HG03139 (cell line): ENCODE data around the gene KCTD2.

Source experiments
- ATAC-seq: cut with Tn5 transposase; IDR thresholded peaks from one replicate; pipeline ENCODE4 v1.9.1; 2021; ENCODE audit not compliant: unreplicated experiment

Gene KCTD2

DNA sequence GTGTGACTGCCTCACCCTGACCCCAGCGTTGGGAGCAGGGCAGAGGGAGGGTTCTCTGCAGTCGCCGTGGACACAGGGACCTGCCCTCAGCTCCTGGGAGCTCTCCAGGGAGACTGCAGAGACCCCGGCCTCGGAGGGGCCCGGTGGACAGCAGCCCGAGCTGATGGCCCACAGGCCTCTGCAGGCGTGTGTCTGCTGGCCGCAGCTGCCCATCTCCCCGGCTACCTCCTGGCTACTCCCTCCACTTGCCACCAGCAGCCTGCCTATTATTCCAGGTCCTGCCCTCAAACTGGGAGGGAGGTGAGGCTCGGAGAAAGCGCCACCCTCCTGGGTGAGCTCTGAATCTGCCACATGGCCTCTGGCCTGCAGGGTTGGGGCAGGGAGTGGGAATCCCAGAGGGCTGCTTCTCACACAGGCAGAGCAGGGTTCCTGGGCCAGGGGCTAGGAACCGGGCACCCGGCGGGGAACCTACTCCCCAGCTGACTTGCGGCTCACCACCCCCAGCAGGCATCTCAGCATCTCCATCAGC, 47.9 kb downstream of the KCTD2 start:
- no peak for ATAC-seq

DNA sequence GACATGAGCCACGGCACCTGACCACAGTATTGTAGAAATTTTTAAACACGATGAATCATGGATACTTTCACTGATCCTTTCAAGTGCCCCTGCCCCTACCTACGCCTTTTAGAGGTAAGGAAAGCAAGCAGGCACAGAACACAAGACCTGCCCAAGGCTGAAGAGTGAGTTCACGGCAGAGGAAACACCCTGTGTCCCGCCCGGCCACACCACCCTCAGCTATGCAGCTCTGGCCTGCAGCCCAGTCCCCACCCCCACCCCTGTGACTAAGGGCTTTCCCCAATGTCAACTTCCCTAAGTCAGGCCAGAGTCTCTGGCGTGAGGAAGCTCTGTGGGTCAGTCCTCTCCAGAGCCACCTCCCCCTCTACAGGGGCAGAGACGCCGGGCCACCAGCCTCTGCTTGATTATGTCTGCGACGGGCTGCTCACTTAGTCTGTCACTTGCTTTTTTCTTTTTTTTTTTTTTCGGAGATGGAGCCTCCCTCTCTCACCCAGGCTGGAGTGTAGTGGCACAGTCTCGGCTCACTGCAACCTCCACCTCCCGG, 49.1 kb downstream of the KCTD2 start:
- ATAC-seq = no peak

DNA sequence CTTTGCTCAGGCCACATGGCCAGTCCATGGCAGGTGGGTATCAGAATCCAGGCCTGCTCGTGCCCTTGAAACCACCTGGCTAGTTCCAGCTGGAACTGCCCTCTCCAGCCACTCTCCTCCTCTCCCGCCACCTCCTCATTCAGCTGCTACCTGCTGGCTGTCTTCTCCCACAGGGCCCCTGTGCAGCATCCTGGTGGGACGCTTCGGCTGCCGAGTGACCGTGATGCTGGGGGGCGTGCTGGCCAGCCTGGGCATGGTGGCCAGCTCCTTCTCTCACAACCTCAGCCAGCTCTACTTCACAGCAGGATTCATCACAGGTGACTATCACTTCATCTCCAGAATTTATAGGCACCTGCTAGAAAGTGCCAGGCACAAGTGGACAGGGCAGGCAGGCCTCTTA, 50.8 kb downstream of the KCTD2 start:
- ATAC-seq = no peak

DNA sequence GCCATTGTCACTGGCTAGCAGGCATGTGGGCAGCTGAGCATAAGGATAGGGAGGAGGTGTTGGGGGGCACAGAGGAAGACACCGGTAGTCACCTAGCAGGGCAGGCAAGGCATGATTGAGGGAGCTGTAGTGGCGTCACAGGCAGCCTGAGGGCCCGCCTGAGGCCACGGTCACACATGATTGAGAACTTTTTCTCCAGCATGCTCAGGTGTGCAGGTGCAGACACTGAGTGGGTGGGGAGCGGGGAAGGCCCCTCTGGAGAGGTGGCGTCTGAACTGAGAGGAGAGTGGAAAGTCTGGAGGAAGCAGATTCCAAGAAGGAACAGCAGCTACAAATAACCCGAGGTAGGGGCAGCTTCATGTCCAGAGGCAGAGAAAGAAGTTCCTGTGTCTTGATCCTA, 51.8 kb downstream of the KCTD2 start:
- no peak for ATAC-seq

DNA sequence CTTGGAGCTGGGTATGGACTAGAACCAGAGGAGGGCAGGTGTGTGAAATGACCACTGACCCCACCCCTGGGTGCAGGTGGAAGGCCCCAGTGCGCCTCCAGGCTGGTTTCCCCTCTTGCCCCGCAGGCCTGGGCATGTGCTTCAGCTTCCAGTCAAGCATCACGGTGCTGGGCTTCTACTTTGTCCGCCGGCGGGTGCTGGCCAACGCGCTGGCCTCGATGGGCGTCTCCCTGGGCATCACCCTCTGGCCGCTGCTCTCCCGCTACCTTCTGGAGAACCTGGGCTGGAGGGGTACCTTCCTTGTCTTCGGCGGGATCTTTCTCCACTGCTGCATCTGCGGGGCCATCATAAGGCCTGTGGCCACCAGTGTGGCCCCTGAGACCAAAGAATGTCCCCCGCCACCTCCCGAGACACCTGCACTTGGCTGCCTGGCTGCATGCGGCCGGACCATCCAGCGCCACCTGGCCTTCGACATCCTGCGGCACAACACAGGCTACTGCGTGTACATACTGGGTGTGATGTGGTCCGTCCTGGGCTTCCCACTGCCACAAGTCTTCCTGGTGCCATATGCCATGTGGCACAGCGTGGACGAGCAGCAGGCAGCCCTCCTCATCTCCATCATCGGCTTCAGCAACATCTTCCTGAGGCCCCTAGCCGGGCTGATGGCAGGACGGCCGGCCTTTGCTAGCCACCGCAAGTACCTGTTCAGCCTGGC, 53.0 kb downstream of the KCTD2 start:
- ATAC-seq = no peak

DNA sequence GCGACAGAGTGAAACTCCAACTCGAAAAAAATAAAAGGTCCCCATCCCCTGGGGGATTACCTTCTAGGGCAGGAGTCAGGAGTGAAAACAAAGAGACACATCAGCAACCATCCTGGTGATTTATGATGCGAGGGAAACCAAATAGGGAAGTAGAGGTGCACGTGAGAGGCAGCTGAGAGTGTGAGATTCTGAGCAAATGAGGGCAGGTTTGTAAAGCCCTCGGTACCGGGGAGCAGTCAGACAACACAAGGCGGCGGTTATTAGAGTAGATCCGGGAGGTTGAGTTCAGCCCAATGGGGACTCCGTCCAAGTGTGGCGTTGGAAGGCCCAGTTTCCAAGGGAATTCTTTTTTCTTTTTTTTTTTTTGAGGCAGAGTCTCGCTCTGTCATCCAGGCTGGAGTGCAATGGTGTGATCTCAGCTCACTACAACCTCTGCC, 55.4 kb downstream of the KCTD2 start:
- ATAC-seq = no peak

DNA sequence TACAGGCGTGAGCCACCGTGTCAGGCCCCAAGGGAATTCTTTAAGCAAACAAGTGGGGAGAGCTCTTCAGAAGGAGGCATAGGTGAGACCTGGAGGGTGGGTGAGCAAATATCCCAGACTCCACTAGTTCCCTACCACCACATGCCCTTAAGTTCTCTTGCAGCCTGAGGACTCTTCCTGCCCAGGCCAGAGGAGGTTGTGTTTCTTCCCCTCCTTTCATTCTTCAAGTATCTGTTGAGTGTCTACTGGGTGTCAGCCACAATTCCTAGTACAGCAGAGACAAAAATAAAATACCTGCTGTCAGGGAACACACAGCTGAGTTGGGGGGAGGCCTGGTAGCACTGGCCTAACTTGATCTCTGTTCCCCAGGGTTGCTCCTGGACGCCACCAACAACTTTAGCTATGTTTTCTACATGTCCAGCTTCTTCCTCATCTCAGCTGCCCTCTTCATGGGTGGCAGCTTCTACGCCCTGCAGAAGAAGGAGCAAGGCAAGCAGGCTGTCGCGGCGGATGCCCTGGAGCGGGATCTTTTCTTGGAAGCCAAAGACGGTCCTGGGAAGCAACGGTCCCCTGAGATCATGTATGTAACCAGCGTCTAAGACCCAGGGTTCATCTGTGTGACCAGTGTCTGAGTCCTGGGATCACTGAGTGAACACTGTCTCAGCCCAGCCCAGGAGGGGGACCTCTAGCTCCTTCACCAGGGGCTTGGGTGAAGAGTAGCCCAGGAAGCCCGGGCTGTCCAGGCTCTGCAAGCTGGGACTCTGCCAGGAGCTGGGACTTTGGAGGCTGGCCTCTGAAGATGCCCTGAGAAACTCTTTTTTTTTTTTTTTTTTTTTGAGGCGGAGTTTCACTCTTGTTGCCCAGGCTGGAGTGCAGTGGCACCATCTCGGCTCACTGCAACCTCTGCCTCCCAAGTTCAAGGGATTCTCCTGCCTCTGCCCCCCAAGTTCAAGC, 56.9 kb downstream of the KCTD2 start:
- ATAC-seq = no peak

DNA sequence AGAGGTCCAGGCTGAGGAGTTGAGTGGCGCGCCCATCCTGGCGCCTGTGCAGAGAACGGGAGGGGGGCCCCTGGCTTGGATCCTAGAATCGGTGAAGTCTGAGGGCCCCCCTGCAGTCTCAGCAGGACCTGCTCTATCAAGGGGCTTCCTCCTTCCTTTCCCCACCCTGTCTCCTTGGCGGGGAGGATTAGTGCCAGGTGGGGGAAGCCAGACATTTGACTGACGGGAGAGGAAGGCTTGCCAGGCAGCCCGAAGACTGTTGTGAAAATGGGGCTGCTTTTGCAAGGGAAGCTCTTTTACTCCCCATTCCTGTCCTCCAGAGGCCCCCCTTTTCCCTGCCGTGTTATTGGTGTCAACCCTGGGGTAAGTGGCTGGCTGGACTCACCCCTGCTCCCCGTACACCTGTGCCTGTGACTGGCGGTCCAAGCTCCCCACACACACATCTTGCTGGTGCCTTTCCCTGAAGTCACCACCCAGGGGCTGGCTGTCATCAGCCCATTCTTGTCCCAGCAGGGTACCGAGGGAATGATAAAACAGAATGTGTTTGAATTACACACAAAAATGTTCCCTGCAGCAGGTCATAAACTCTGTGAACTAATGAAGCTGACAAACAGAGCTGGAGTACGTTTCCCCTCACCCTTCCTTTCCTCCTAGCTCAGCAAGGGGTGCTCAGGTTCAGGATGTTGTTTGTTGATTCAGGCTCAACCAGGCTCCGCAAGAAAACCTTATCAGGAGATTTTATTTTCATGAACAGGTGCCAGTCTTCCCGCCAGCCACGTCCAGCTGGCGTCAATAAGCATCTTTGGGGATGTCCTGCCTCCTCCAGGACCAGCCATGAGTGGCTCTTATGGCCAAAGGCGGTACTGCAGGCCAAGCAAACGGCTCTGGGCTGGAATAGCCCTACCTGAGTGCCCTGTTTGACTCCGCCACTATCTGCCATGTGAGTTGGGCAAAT, 58.4 kb downstream of the KCTD2 start:
- ATAC-seq = no peak

DNA sequence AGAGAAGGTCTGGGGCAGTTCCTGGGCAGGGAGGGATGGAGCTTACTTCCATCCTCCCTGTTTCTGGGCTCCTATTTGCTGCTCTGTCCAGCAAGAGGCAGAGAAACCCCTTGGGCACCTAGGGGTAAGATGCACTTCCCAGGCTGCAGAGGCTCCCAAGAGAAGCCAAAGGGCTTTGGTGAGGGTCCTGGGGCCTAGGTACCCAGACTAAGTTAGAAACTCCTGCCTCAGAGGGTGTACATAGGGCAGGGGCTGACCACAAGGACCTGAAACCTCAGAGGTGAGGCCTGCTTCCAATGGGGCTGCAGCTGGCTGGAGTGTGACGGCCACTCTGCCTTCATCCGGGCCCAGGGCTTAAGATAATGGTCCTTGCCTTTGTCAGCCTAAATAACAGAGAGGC, 61.2 kb downstream of the KCTD2 start:
- no peak for ATAC-seq

DNA sequence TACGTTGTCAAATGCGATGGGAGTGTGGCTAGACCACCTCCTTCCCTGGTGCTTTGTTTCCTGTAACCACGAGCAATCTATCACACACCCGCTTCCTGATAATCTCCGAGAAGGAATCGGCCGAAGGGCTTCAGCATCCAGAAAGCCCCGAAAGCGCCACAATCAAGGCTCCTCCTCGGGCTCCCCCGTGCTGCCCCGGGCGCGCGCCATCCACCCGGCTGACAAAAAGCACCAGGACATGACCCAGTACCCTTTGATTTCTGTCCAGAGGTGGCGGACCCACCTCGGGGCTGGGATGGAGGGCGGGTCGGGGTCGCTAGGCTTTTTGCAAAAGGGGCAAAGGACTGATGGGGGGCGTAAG, 62.0 kb downstream of the KCTD2 start:
- ATAC-seq = no peak

DNA sequence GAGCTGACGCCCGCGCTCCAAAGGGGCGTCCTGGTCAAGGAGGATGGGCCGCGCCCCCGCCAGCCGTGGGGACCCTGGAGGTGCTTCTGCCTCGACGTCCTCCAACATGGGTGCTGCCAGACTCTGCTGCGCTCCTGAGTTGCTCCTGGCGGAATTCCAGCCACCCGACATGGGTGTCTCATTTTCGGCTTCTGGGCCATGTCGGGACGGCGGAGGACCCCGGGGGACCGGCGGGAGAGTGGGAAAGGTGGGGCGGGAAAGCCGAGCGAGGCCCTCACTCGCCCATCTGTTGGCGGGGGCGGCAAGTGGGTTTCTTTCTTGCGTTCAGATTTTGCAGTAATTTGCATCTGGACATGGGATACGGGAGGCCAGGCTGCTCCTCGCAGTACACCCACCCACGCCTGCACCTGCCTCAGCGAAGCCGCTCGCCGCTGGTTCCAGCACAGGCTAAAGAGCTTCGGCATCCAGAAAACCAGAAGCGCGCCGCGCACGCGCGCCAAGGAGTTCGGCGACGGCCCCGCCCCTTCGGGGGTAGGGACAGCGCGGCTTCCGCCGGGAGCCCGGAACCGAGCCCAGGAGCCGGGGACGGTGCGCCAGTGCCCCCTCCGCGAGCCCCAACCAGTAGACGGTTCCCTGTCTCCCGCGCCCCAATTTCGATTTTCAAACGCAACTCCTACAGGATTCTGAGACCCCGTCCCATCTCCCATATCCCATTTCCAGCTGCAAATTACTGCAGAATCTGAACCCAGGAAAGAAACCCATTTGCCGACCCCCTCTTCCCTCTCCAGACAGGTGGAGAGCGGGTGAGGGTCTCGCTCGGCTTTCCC, 62.6 kb downstream of the KCTD2 start, which contains the start of gene ARMC7:
TSS of gene ARMC7 (plus strand) at position 563 of the 827 bp plus-strand sequence. CDS start 320 bp downstream, outside the sequence.
- peak; percentile 53 for ATAC-seq

DNA sequence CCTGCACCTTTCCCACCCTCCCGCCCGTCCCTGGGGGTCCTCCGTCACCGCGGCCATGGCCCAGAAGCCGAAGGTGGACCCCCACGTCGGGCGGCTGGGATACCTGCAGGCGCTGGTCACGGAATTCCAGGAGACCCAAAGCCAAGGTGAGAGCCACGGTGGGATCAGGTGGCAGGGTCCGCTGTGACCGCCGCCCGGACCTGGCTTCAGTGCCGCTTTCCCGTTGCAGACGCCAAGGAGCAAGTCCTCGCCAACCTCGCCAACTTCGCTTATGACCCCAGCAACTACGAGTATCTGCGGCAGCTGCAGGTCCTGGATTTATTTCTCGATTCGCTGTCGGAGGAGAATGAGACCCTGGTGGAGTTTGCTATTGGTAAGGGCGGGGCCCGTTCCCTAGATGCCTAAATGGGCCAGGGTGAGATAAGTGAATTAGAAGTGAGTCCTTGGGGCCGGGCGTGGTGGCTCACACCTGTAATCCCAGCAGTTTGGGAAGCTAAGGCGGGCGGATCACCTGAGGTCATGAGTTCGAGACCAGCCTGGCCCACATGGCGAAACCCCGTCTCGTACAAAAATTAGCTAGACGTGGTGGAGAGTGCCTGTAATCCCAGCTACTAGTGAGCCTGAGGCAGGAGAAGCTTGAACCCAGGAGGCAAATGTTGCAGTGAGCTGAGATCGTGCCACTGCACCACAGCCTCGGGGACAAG, 63.4 kb downstream of the KCTD2 start:
- ATAC-seq = no peak

DNA sequence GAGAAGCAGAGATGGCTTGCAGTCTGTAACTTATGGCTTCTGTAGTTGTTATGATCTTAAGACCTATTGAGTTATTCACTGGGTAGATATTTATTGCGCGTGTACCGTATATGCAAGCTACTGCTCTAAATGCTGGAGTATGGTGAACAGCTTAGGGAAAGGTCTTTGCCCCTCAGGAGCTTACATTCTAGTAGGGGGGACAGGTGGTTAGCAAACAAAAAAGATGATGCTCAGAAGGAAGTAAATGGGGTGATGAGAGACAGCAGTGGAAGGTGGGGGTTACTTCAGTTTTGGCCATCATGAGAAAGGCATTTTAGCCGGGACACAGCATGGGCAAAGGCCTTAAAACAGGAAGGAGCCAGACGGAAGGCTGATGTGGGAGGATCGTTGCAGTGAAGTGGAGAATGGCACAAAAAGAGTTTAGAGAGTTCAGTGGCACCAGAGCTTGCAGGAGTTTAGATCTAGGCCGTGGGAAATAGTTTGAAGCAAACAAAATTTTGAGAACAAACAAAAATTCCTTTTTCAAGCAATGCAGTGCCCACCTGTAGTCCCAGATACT, 64.8 kb downstream of the KCTD2 start:
- no peak for ATAC-seq

DNA sequence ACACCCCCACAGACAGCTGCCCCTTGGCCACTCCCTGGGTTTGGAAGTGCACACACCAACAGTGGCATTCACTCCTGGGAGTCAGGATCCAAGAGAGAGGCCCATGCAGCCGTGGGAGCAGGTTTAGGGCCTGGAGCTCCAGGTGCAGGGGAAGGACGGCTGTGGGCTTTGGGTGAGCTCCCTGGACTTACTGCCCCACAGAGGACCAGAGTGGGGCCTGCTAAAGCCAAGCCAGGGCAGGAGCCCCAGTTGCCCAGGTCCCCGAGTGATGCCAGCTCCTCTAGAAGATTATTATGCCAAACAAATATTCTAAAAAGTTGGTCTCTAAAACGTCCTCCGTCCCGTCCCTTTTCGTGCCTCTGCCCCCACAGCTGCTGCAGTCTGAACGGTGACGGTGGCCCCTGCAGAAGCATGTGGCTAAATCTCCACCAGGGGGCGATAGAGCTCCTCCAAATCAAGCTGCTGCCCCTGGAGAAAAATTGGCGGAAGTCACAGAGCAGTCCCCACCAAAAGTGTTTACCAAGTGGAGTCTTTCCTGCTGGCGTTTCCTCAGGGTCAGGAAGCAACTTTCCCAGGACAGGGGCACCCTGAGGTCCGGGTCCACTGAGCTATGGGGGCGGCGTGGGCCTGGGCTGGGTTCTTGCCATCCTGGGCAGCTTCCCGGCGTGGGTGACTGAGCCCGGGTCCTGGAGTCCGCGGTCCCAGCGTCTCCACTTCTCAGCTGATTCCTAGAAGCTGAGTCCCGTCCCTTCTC, 67.0 kb downstream of the KCTD2 start:
- peak; percentile 39 for ATAC-seq

DNA sequence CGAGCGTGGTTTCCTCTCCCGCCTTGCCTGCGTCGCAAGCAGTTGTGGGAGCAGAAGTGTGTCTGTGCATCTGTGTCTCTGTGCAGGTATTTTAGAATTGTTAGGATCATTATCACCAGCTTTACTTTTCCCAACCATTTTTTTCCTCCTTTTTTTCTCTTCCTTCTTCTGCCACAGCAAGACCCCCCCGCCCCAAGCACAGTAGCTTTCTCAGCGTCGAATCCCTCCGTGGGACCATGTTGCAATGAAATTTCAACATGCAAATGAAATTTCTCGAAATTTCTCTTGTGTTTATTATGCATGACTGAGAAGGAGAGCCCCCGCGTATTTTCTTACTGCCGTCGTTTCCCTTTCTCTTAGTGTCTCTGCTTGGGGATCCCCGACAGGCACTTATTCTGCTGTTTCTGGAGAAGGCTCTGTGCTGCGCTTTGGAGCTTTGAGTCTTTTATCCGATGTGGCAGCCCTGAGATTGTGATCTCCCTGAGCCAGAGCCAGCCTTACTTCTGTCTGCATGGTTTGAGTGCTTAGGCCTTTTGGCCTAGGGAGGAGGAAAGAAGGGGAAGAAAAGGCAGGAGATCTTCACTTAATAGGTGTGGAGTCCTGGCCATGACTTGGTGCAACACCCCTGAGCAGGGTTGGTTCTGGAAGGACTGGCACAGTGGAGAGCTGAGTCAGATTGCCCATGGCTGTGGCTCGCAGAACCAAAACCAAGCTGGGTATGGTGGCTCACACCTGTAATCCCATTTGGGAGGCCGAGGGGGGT, 67.7 kb downstream of the KCTD2 start:
- no peak for ATAC-seq
